HG03064 (cell line): ENCODE results near the gene SERTAD2.

ENCODE experiments used
- ATAC-seq: cut with Tn5 transposase; IDR thresholded peaks from one replicate; pipeline ENCODE4 v1.9.1; 2021; ENCODE audit warnings: low read depth; ENCODE audit not compliant: unreplicated experiment

The SERTAD2 gene

GRCh38 chr2:64587561-64587960 is 66.2 kb downstream of the SERTAD2 start:
- no peak for ATAC-seq

GRCh38 chr2:64586883-64587481 is 66.7 kb downstream of the SERTAD2 start:
- no peak for ATAC-seq

GRCh38 chr2:64586054-64586453 is 67.7 kb downstream of the SERTAD2 start:
- no peak for ATAC-seq

- peak; percentile 78 for ATAC-seq
Observed at GRCh38 chr2:64582774-64583340, 70.9 kb downstream of the SERTAD2 start.

- no peak for ATAC-seq
Observed at GRCh38 chr2:64581777-64582539, 71.8 kb downstream of the SERTAD2 start.
